ENCODE data around the gene MRAS.
"Not testable (repeated sequence)": the region's sequence is repeated elsewhere in the genome, so short reads cannot be mapped to it uniquely, and the experiment has no call there.

Gene MRAS

DNA sequence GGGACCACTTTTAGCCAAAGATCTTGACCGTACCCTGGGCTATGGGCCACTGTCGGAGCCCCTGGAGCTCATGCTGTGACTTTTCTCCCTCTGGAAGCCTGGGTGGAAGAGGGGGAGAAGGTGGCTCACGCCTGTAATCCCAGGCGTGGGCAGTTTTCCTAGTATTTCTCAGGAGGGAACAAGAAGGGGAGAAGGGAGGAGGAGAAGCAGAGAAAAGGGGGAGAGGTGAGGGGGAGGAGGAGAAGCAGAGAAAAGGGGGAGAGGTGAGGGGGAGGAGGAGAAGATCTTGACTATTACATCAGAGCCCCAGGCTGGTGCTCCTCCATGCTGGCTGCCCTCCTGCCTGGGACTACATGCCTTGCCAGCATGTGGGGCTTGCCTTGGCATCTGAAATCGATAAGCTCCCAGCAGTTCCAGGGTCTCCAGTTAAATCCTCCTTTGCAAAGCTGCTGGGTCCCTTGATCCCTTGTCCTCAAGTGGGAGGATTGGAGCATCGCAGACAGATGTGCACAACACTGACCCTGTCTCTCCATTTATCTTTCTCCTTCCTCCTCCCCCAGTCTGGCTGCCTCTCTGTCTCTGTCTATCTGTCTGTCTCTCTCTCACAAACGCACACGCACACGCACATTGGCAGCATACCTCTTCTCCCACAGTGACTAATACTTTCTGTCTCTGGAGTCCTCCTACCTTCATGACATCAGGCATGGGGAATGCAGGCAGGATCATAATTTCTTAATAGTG is 41.6 kb downstream of the MRAS start:
- no peak for DNase-seq (ENCODE audit: low read depth in 2 of 2)

DNA sequence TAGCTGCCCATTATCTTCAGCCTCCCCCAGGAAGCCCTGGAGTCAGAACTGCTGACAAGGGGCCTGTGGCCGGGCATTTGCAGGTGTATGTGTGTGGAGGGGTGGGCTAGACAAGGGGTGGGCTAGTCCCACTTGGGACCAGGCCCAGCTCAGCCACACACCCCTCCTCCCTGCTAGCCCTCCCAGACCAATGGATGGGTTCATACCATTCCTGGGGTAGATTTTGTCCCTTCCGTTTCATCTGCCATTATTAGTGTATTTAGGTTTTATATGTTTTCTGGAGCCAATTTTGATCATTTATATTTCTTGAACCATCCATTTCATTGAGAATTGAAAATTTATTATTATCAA is 42.2 kb downstream of the MRAS start:
- DNase-seq (ENCODE audit: low read depth in 2 of 2) = no peak

DNA sequence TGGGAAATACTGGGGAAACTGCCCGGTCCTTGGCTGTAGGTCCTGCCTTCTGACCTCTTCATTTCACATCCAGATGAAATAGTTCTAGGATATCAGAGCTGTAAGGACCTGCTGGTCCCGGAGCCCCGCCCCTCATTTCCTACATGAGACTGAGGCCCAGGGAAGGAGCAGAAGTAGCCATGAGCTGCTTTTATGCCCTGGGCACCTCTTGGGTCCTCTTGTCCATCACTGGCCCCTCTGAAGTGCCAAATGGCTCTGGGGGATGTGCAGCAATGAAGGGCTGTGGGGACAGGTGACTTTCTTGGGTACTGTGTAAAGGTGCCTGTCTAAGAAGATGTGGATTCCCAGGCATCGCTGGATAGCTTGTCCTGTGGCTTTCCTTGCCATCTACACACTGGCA is 45.8 kb downstream of the MRAS start:
- no peak for DNase-seq (ENCODE audit: low read depth in 2 of 2)

DNA sequence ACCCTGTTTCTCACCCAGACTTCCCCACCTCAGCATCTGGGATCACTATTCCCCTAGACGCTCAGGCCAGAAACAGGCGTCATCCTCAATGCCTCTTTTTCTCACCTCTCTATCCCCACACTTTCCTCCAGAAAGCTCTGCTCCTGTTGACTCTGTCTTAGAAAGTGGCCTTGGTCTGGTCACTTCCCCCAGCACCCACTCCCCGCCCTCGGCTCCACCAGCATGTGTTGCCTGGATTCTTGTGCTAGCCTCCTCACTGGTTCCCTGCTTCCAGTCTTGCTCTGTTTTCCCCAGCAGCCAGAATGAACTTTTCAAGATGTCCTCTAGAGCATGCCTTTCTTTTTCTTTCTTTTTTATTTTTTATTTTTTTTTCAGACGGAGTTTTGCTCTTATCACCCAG is 46.3 kb downstream of the MRAS start:
- no peak for DNase-seq (ENCODE audit: low read depth in 2 of 2)

DNA sequence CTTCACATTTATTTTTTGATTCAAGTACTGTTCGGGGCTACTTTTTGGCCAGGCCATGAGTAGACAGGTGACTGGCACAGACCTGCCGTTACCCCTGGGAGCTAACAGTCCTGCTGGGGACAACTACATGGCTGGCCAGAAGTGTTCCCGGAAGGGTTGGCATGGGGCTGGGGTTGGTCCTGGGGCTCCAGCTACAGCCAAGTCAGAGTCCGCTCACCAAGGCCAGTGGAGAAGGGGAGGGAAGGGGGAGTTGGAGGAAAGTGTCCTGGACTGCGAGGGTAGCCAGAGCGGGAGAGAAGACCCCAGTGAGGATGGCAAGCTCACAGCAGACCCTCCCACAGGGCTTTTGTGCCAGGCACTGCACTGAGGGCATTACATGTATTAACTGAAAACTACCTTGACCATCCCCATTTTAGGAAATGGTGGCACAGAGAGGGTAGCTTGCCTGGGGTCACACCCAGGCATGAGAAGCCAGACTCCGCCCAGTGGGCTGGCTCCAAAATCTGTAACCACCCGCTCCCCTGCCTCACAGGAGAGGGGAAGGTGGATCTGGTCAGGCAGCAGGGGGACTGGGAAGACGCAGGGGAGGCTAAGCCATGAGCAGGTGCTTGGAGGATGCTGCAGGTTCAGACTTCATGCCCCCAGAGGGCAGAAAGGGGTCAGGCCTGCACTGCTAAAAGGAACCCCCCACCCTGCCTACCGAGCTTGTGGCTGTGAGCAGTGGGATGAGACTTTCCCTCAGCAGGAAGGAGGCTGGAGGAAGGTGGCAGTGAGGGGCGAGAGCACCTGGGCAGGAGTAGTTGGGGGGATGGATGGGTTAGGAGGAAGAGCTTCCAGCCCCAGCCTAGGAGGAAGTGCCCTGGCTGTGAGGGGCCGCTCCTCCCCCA is 47.7 kb downstream of the MRAS start:
- DNase-seq (ENCODE audit: low read depth in 2 of 2) = no peak

DNA sequence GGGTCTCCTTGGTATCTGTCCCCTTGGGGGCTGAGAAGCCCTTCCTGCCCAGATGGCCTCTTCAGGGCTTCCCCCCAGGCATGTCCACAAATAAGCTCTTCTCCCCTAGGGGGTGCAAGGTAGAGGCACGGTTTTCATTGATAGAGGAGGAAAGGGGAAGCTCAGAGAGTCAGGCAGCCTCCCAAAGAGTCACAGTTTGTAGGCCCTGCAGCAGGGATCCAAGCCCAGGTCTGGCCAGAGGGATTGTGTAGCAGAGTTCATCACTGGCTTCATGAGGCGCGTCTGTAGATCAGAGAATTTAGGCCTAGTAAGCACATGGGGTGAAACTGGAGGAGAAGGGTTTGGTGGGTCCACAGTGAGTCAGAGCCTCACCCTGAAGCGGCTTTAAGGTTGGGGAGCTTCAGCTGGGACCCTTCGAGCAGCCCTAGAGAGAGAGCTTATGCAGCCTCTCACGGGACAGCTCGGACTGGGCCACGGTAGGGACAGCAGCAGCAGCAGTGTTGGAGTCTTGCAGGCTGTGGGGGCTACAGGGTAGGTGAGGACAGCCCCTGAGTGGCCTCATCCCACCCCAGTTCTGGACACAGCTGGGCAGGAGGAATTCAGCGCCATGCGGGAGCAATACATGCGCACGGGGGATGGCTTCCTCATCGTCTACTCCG is 48.5 kb downstream of the MRAS start:
- no peak for DNase-seq (ENCODE audit: low read depth in 2 of 2)

DNA sequence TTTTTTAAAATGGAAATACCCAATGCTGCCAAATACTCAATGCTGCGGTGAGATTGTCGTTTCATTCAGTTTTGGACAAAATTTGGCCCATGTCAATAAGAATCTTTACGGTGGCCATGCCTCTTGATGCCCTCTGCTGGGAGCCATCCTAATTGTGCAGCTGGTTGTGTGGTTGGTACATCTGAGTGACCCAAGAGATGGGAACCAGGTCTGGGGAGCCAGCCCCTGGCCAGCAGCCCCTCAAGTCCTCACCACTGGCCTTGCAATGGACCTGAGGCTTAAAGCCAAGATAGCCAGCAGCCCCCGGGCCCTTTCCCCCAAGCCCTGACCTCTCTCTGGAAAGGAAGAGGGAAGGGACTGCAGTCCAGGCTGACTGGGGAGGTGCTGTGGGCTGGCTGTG is 49.6 kb downstream of the MRAS start:
- DNase-seq (ENCODE audit: low read depth in 2 of 2) = no peak

DNA sequence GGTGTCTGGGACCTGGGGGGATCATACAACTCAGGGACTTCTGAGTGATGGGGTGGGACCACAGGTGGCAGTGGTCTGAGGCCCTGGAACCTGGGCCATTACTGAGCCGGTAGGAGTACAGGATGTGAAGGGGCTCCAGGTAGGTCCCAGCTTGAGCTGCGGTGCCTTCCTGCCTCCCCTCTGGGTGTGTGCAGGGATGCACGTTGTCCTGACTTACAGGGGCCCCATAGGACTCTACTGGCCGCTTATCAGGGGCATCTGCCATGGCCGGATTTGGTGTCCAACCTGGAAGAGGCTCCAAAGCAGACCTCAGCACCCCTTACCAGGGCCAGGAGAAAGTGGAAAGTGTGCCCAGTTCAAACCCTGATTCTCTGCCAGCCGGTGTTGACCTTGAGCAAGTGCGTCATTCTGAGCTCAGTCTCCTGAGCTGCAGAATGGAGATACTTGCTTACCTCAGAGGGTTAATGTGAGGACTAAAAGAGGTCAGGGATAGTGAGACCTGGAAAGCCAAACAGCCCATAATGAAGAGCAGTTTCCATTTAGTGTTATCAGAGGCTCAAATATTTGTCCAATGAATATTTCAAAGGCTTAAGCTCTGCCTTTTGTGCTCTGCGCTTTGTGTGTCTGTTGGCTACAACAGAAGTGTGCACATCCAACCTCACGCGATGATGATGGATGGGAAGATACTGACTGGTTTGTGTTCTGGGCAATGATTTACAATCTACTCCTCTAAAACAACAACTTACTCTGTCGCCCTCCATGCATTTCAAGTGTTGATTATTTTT is 50.6 kb downstream of the MRAS start:
- no peak for DNase-seq (ENCODE audit: low read depth in 2 of 2)

DNA sequence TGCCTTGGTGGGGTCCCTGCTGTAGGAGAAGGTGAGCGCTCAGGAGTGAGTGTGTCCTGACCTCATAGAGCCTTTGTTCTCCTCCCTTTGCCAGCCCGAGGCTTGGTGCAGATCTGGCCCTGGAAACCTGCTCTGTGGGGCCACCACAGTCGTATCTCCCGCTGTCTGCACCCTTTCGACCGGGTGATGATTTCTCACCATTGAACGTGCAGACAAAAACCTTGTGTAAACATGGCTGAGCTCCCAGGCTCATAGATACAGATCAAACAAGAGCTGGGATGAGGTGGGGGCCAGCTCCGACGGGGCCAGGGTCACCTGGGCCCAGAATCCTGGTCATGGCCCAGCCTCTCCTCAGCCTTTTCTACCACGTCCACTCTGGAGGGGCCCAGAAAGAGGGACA is 51.4 kb downstream of the MRAS start:
- DNase-seq (ENCODE audit: low read depth in 2 of 2) = no peak

DNA sequence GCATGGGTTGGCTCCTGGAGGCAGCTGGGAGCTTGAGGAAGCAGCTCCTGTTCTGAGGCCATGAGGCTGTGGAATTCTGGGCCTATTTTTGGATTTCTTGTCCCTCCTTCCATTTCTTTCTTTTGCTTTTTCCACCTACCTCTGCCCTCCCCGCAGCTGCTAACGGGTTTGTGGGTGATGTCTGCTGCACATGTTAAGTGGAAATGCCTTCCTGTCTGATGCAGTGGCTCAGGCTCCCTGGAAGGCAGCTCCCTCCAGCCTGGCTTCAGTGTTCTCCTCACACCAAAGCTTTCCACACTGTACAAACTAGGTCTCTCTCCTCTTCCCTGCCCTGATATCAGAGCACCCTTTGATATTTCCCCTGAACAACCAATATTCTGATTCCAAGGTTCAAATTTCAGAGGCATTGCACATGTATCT is 52.3 kb downstream of the MRAS start:
- no peak for DNase-seq (ENCODE audit: low read depth in 2 of 2)

DNA sequence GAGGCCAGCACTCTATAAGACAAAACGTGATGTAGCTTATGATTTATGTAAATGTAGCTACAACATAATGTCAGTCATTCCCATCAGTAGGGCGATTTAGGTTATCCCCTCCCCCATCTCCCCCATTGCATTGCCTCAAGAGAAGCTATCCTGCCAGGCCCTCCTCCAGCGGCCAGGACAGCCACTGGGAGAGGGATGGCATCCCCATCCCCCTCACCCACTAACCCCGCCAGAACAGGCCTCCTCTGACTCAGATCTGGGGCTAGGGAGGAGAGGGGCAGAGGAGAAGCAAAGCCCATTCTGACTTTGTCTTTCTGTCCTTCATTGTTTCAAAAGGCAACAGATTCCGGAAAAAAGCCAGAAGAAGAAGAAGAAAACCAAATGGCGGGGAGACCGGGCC is 53.5 kb downstream of the MRAS start:
- DNase-seq (ENCODE audit: low read depth in 2 of 2) = no peak

DNA sequence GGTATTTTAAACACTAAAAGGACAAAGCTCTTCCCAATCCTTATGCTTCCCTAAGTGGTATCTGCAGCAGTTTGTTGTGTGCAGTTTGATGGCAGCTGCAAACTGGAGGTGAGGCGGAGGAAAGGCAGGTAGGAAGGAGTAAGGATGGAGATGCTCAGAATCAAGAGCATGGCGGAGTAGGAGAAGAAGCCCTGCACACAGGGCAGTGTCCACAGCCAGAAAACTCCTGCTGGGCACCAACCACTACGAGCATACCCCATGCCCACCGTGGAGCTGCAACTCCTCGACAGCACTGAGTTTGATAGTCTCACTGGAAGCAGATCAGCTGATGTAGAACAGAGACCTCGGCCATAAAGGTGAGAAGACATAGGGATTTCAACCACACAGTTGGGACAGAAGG is 55.7 kb downstream of the MRAS start:
- no peak for DNase-seq (ENCODE audit: low read depth in 2 of 2)

DNA sequence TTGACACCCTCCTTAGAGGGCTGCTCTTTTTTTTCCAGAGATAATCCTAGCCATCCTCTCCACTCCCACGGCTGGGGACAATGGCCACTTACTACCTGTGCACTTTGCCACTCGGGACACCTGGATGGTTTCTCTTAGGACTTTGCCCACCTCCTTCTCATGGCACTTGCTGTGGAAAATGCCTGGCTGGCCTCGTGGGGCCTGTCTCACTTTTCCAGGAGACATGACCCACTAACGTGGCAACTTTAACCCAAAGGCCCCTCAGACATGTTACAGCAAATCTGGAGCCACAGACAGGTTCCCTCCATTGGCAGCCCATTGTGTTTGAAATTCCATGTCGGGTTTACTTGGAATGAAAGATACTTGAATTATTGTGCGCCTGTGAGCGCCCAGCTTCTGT is 56.6 kb downstream of the MRAS start:
- no peak for DNase-seq (ENCODE audit: low read depth in 2 of 2)

DNA sequence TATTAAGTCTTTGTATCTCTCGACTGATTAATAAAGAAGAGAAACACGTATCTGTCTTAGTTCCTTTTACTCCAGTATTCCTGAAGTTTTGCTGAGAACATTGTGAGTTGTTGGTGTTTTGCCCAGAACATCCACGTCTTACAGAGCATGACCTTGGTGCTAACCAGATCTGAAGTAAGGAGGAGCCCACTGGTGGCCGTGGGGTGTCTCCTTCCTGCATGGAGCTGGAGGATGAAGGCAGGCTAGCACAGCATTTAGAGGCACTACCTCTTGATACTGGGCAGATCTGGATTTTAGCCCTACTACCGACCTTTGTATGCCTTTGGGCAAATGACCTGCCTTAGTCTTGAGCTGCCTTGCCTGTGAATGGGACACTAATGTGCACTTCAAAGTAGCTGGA is 57.1 kb downstream of the MRAS start:
- DNase-seq (ENCODE audit: low read depth in 2 of 2) = no peak

DNA sequence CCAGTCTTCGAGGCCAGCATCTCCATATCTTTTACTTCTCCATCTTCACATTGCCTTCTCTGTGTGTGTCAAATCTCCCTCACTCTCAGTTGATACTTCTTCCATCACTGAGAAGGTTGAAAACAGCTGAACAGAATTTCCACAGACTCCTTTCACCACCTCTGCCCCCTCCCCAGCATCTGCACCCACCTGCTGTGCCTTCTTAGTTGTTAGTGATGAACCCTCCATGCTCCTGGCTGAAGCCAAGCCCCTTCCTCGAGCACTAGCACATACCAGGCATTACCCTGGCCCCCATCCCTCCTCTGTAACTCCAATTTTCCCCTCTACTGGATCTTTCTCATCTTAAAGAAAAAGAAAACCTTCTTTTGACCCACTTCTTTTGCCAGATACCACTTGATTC is 58.2 kb downstream of the MRAS start:
- DNase-seq (ENCODE audit: low read depth in 2 of 2) = no peak

DNA sequence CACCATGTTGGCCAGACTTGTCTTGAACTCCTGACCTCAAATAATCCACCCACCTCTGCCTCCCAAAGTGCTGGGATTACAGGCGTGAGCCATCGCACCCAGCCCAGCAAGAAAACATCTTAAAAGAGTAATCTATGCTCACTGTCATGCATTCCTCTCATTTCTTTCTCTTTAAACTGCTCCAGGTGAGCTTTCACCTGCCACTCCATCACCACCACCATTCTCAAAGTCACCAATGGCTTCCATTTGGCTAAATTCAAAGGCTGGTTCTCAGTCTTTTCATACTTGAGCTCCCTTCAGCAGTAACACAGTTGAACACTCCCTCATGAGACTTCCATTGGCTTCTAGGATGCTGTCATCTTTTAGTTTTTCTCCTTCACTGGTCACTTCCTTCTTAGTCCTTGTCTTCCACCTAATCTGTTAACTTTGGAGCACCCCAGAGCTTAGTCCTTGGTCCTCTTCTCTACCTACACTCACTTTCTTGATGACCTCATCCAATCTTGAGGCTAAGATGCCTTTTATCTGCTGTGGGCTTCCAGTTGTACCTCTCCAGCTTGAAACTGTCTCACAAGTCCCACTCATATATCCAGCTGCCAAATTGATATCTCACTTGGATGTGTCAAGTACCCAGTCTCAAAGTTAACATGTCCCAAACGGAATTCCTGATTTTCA is 59.0 kb downstream of the MRAS start:
- no peak for DNase-seq (ENCODE audit: low read depth in 2 of 2)

DNA sequence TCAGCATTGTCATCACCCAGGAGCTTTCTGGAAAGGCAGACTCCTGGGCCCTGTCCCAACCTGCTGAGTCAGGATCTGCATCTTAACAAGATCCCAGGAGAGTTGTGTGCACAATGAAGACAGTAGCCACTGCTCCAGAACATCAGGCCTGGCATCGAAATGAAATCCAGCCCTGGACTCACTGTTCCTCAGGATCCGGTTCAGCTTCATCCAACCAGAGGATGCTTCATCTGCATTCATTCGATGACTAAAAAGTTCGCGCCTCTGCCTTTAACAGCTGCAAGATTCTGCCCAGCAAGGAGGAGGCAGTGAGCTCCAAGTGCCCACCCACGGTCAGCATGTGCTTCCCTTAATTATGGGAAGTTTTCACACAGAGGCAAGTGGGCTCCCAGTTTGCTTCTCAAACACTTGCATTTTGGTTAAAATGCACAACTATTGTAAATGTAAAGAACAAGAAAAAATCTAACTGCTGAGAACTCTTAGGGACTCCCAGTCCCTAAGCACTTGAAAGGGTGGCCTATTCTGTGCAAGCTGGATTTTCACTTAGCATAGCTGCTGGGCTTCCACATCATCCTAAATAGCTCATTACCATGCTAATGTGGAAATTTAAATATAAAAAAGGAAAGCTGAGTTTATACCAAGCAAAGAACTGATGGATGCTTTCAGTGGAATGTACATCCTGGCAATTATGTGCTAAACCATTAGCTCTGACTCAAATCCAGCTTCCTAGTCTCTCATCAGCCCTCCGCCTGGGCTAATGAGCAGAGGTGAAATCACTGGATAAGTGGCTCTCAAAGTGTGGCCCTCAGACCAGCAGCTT is 60.6 kb downstream of the MRAS start:
- DNase-seq (ENCODE audit: low read depth in 2 of 2) = no peak

DNA sequence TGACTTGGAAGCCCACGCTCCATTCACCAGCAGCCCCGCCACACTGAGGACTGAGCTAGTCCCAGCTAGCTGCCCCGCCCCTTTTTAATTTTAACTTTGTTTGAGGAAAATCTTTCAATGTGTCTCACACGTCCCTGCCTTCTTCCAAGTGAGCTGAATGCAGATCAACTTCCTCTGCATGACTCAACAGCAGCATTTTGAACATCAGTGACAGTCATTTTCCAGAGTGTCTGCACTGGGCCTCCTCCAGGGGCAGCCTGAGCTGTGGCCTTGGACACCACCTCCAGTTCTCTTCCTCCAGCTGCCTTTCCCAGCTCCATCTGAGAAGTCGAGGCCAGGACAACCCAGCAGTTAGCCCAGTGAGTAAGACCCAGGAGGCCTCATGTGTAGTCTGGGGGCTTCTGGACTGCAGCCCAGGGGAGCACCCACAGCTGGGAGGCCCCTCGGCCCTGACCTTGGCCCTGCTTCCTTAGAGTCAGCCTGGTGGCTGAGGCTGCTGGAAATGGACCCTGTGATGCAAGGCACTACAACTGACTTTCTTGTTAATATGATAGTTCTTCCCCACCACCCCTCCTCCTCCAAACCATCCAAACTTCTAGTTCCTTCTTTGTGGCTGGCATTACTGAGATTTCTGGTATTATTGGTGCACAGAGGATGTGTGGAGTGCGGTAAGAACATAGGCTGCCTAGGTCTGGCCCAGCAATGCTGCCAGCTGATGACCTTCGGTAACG is 64.6 kb downstream of the MRAS start:
- DNase-seq (ENCODE audit: low read depth in 2 of 2) = no peak

DNA sequence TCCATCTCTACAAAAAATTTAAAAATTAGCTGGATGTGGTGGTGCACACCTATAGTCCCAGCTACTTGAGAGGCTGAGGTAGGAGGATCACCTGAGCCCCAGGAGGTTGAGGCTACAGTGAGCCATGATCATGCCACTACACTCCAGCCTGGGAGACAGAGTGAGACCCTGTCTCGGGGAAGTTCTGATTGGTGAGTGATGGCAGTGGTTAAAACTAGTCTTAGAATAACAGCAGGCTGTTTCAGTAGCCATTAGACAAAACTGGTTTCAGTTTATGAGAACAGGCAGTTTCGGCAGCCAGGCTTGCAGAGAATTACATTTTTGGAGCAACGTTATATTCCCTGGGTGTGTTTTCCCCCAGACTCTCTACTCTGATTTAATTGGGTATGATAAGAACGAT is 67.9 kb downstream of the MRAS start:
- DNase-seq (ENCODE audit: low read depth in 2 of 2) = not testable (repeated sequence)

DNA sequence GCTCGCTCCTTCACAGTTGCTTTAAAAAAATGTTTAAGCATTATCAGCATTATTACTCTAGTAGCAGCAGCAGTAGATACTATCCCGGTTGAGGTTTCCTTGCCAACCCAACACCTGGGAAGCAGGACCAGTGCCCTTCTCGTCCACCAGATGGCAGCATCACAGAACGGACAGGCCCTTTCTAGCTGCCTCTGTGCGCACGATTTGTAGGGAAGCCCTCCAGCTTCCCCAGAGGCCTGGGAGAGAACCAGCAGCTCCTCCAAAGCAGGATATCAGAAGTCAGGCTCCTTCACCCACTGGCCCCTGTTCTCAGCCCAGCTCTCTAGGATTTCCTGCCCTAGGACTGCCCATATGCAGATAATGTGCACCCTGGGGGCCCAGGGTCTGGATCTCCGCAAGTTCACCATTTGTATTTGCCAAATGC is 69.2 kb downstream of the MRAS start:
- peak; percentile 34 to 58 for DNase-seq (ENCODE audit: low read depth in 2 of 2)

All from stimulated activated CD4-positive, alpha-beta T cell treated with anti-CD3 and anti-CD28 coated beads, Interleukin-4, amount 100 ng/mL, for 48 hours (primary cell).